Gastrocnemius medialis (tissue), 4 donors: ENCODE measurements around the gene BMP2K.

Experiments used
- CTCF ChIP-seq, 5 experiments: fragments of 450-650 bp in 3 of 5; fragments of 200-600 bp in 2 of 5; sonication (generic) in 2 of 5; IDR thresholded peaks in 4 of 5; conservative IDR thresholded peaks in 1 of 5; 1 replicate in 4 of 5; 2 replicates in 1 of 5; pipeline ENCODE4 v1.5.1; 2016 to 2019; ENCODE audit warnings: antibody characterized with exemption in 5 of 5, mild to moderate bottlenecking in 3 of 5, moderate library complexity in 3 of 5
- POLR2A ChIP-seq, 2 donors: fragments of 450-650 bp; IDR thresholded peaks; one replicate each; pipeline ENCODE4 v1.6.1; 2017; ENCODE audit warnings: antibody characterized with exemption in 2 of 2, mild to moderate bottlenecking in 2 of 2, moderate library complexity in 2 of 2

GRCh38 chr4:78757574-78757973, 18.6 kb upstream of the BMP2K start:
- TF ChIP-seq POLR2A (IDR thresholded peaks at IDR 0.05) (no peak), CTCF (IDR thresholded peaks at IDR 0.05 in 4 of 5, conservative IDR thresholded peaks at IDR 0.05 in 1 of 5) (no peak)
